Trophoblast cell (in vitro differentiated cells and primary cell): ENCODE results near the gene SATB2.

ENCODE experiments used
- DNase-seq, 2 donors: peaks; one replicate each; pipeline ENCODE4 v3.0.0-alpha.2; 2016
- H2AFZ ChIP-seq: 2 replicates; pipeline ENCODE4 v1.6.1; 2013; ENCODE audit warnings: low read length, moderate library complexity, mild to moderate bottlenecking; ENCODE audit not compliant: insufficient read depth, poor library complexity
- H2AK5ac ChIP-seq: 2 replicates; pipeline ENCODE4 v1.6.1; 2013; ENCODE audit warnings: mild to moderate bottlenecking, low read length
- H2BK120ac ChIP-seq: 2 replicates; pipeline ENCODE4 v1.6.1; 2013; ENCODE audit warnings: low read length, mild to moderate bottlenecking, moderate library complexity; ENCODE audit not compliant: insufficient read depth, poor library complexity
- H2BK12ac ChIP-seq: 2 replicates; pipeline ENCODE4 v1.6.1; 2013; ENCODE audit warnings: mild to moderate bottlenecking, low read length, moderate library complexity
- H2BK5ac ChIP-seq: 2 replicates; pipeline ENCODE4 v1.6.1; 2013; ENCODE audit warnings: low read length, low read depth, moderate library complexity, mild to moderate bottlenecking; ENCODE audit not compliant: poor library complexity
- H3K14ac ChIP-seq: 2 replicates; pipeline ENCODE4 v1.6.1; 2013; ENCODE audit warnings: mild to moderate bottlenecking, low read length
- H3K18ac ChIP-seq: 2 replicates; pipeline ENCODE4 v1.6.1; 2013; ENCODE audit warnings: mild to moderate bottlenecking, low read length
- H3K23ac ChIP-seq: 2 replicates; pipeline ENCODE4 v1.6.1; 2013; ENCODE audit warnings: low read length
- H3K27ac ChIP-seq: 2 replicates; pipeline ENCODE4 v1.5.1; 2013; ENCODE audit warnings: low read depth, mild to moderate bottlenecking, inconsistent platforms, low read length, moderate library complexity
- H3K27me3 ChIP-seq: 2 replicates; pipeline ENCODE4 v1.6.1; 2013; ENCODE audit warnings: inconsistent platforms, mild to moderate bottlenecking, low read length, moderate library complexity; ENCODE audit not compliant: insufficient read depth
- H3K36me3 ChIP-seq, 2 experiments: 1 replicate in 1 of 2; 2 replicates in 1 of 2; pipeline ENCODE4 v1.6.1; 2013; ENCODE audit warnings: low read length in 2 of 2, mild to moderate bottlenecking in 2 of 2, moderate library complexity in 1 of 2; ENCODE audit not compliant: insufficient read depth in 2 of 2, control insufficient read depth in 1 of 2
- H3K4ac ChIP-seq: 2 replicates; pipeline ENCODE4 v1.6.1; 2013; ENCODE audit warnings: low read depth, mild to moderate bottlenecking, low read length, moderate library complexity
- H3K4me1 ChIP-seq, 2 experiments: 1 replicate in 1 of 2; 2 replicates in 1 of 2; pipeline ENCODE4 v1.6.1; 2013; ENCODE audit warnings: low read length in 2 of 2, mild to moderate bottlenecking in 2 of 2, moderate library complexity in 1 of 2; ENCODE audit not compliant: insufficient read depth in 2 of 2, control insufficient read depth in 1 of 2
- H3K4me2 ChIP-seq: 2 replicates; pipeline ENCODE4 v1.6.1; 2013; ENCODE audit warnings: inconsistent platforms, mild to moderate bottlenecking, low read length, moderate library complexity
- H3K4me3 ChIP-seq: 2 replicates; pipeline ENCODE4 v1.5.1; 2013; ENCODE audit warnings: mild to moderate bottlenecking, low read depth, low read length, inconsistent platforms
- H3K79me1 ChIP-seq: one replicate; pipeline ENCODE4 v1.6.1; 2013; ENCODE audit warnings: low read length
- H3K79me2 ChIP-seq: 2 replicates; pipeline ENCODE4 v1.6.1; 2013; ENCODE audit warnings: low read length, mild to moderate bottlenecking; ENCODE audit not compliant: control insufficient read depth, insufficient read depth, poor library complexity
- H3K9ac ChIP-seq: 2 replicates; pipeline ENCODE4 v1.6.1; 2013; ENCODE audit warnings: mild to moderate bottlenecking, low read length
- H3K9me3 ChIP-seq: 2 replicates; pipeline ENCODE4 v1.6.1; 2013; ENCODE audit warnings: low read depth, mild to moderate bottlenecking, control low read depth, inconsistent platforms, low read length; ENCODE audit not compliant: insufficient read depth
- H4K12ac ChIP-seq: 2 replicates; pipeline ENCODE4 v1.6.1; 2013; ENCODE audit warnings: low read depth, mild to moderate bottlenecking, low read length, moderate library complexity
- H4K8ac ChIP-seq: 2 replicates; pipeline ENCODE4 v1.6.1; 2013; ENCODE audit warnings: low read depth, mild to moderate bottlenecking, low read length, moderate library complexity
- H4K91ac ChIP-seq: one replicate; pipeline ENCODE4 v1.6.1; 2013; ENCODE audit warnings: low read depth, mild to moderate bottlenecking, low read length, moderate library complexity
- WGBS: extraction: QIAGEN DNeasy Blood & Tissue Kit; methylation state at CpG from one replicate; pipeline ENCODE4 v1.1.7; 2013; ENCODE audit warnings: missing lambda C conversion rate; ENCODE audit not compliant: insufficient read length, insufficient coverage; ENCODE audit errors: extremely low coverage; 5-methylcytosine and 5-hydroxymethylcytosine counted together

SATB2 gene

DNA sequence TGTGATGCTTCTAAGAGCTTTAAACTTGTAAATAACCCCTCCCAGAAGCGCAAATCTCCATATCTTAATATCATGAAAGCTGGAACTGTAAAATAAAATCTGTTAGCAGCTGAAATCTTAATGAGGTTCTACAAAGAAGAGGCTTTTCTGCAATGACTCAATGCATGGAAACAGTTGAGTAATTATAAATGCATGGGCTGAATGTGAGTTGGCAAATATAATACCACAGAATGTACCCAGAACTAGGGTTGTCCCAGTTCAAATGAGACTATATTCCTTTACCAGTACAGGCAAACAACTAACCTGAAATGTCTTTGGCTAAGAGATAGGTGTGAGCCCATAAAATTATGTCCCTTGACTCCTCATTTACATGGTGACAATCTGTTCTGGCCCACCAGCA, 52.9 kb downstream of the SATB2 start:
- Histone ChIP-seq H2AFZ (no peak overlapping the region), H2BK5ac (no peak overlapping the region), H4K12ac (no peak overlapping the region), H3K4me1 (no peaks in the 10 kb centered on the region), H3K14ac (no peak overlapping the region), H3K9me3 (no peaks in the 10 kb centered on the region), H2AK5ac (no peak overlapping the region), H3K18ac (no peak overlapping the region), H3K4me3 (no peak overlapping the region), H3K36me3 (no peaks in the 10 kb centered on the region), H2BK120ac (no peak overlapping the region), H4K8ac (no peak overlapping the region), H3K4ac (no peak overlapping the region), H3K27me3 (no peaks in the 10 kb centered on the region), H3K4me2 (no peak overlapping the region), H2BK12ac (no peak overlapping the region), H3K79me2 (no peaks in the 10 kb centered on the region), H4K91ac (no peak overlapping the region), H3K9ac (no peak overlapping the region), H3K23ac (no peak overlapping the region), H3K79me1 (no peaks in the 10 kb centered on the region), H3K27ac (no peak overlapping the region)
- DNase-seq = no peak
- WGBS = no CpG with 5 or more reads among the region's 1 CpG

DNA sequence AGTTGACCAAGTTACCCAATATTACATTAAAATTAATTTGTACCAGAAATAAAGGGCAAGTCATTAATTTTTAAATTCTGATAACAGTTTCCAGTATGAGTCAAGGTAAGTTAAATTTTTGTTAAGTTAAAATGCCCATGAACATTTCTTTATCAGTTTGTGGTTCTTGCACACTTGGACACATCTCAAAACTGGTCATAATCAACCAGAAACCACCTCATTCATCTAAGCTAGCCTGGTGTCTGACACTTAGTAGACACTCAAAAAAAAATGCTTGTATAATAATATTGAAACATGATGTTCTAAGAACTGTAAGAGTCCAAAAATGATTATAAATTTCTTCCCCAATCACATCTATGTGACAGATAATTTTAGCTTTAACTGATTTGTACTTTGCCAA, 62.4 kb downstream of the SATB2 start:
- H3K9me3 ChIP-seq = no peaks in the 10 kb centered on the region
- no peak overlapping the region for H4K8ac ChIP-seq
- H3K9ac ChIP-seq = no peak overlapping the region
- H2BK5ac ChIP-seq = no peak overlapping the region
- no peak overlapping the region for H3K27ac ChIP-seq
- no peaks in the 10 kb centered on the region for H3K36me3 ChIP-seq
- no peak overlapping the region for H4K12ac ChIP-seq
- no peaks in the 10 kb centered on the region for H3K27me3 ChIP-seq
- no peak overlapping the region for H3K4me2 ChIP-seq
- no peak overlapping the region for H2BK120ac ChIP-seq
- H3K14ac ChIP-seq = no peak overlapping the region
- H3K4me1 ChIP-seq = no peaks in the 10 kb centered on the region
- no peak overlapping the region for H3K4me3 ChIP-seq
- H2AFZ ChIP-seq = no peak overlapping the region
- no peak overlapping the region for H3K23ac ChIP-seq
- no peak overlapping the region for H3K18ac ChIP-seq
- DNase-seq = no peak
- no peak overlapping the region for H4K91ac ChIP-seq
- H3K79me1 ChIP-seq = no peaks in the 10 kb centered on the region
- no peaks in the 10 kb centered on the region for H3K79me2 ChIP-seq
- H3K4ac ChIP-seq = no peak overlapping the region
- no peak overlapping the region for H2BK12ac ChIP-seq
- H2AK5ac ChIP-seq = no peak overlapping the region

DNA sequence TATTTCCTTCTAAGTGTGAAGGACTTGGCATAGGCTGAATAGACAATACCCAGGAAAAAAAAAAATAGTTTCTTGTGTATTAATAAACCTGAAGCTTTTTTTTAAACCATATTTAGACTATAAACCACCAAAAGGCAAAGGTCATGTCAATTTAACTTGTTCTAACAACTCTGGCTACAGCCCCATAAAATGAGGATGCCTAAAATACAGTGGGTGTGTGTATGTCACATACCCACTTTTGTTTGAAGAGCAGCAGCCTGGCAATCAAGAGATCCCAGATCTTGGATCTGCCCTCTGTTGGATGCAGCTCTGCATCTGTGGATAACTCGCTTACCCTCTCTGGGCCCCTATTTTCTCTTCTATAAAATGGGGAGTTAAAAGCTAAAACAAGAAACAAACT, 65.4 kb downstream of the SATB2 start:
- Histone ChIP-seq H3K27ac (no peak overlapping the region), H3K4ac (no peak overlapping the region), H4K91ac (no peak overlapping the region), H4K8ac (no peak overlapping the region), H2BK5ac (no peak overlapping the region), H3K36me3 (no peaks in the 10 kb centered on the region), H3K18ac (no peak overlapping the region), H3K4me1 (no peaks in the 10 kb centered on the region), H3K23ac (no peak overlapping the region), H3K4me3 (no peak overlapping the region), H3K4me2 (no peak overlapping the region), H2BK12ac (no peak overlapping the region), H2AK5ac (no peak overlapping the region), H4K12ac (no peak overlapping the region), H2BK120ac (no peak overlapping the region), H3K27me3 (no peaks in the 10 kb centered on the region), H2AFZ (no peak overlapping the region), H3K79me2 (no peaks in the 10 kb centered on the region), H3K79me1 (no peaks in the 10 kb centered on the region), H3K9ac (no peak overlapping the region), H3K9me3 (no peaks in the 10 kb centered on the region), H3K14ac (no peak overlapping the region)
- no CpG with 5 or more reads among the region's 1 CpG for WGBS
- no peak for DNase-seq

DNA sequence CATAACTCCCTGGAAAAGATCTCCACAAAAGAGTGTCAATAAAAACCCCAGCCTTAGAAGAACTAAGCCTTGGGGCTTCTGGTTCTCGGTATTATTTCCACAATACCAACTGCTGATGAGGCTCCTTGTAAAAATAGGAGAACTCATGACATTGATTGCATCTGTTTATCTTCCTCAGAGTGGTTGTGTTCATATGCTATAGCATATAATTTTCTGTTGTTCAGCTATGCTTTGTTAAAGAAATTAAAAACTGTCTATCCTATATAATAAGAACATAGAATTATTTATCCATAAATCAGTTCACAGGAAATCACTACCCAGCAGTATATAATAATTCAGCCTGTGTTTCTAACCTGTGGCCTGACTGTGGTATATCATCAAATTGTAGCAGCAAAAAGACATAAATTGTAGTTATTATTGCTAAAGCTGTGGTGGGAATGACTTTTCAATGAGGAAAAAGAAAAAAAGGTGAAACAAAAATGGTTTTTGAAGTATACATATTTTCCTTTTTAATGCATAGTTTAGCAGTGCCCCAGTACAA, 68.9 kb downstream of the SATB2 start:
- H2BK12ac ChIP-seq = no peak overlapping the region
- no peak overlapping the region for H3K4me3 ChIP-seq
- no peak overlapping the region for H3K4ac ChIP-seq
- no CpG with 5 or more reads among the region's 1 CpG for WGBS
- no peak overlapping the region for H4K8ac ChIP-seq
- H3K4me2 ChIP-seq = no peak overlapping the region
- no peak overlapping the region for H2BK120ac ChIP-seq
- no peak overlapping the region for H2AK5ac ChIP-seq
- no peak for DNase-seq
- no peaks in the 10 kb centered on the region for H3K79me2 ChIP-seq
- H3K14ac ChIP-seq = no peak overlapping the region
- H3K27ac ChIP-seq = no peak overlapping the region
- H2AFZ ChIP-seq = no peak overlapping the region
- no peak overlapping the region for H3K9ac ChIP-seq
- no peaks in the 10 kb centered on the region for H3K9me3 ChIP-seq
- no peak overlapping the region for H2BK5ac ChIP-seq
- no peak overlapping the region for H4K91ac ChIP-seq
- H3K79me1 ChIP-seq = no peaks in the 10 kb centered on the region
- H3K18ac ChIP-seq = no peak overlapping the region
- H3K23ac ChIP-seq = no peak overlapping the region
- H4K12ac ChIP-seq = no peak overlapping the region
- H3K36me3 ChIP-seq = no peaks in the 10 kb centered on the region
- H3K4me1 ChIP-seq = no peaks in the 10 kb centered on the region
- no peaks in the 10 kb centered on the region for H3K27me3 ChIP-seq
